ENCODE data around the gene SOD1.
"Not testable (repeated sequence)": the region's sequence is repeated elsewhere in the genome, so short reads cannot be mapped to it uniquely, and the experiment has no call there.

GRCh38 chr21:31665869-31666268 is 6.4 kb downstream of the SOD1 start:
- TF ChIP-seq CTCF (tag by site-specific recombination; IDR thresholded peaks at IDR 0.05); KLF16 (tag by site-specific recombination; IDR thresholded peaks at IDR 0.05); SP2 (tag by site-specific recombination; IDR thresholded peaks at IDR 0.05); ZNF658 (tag by site-specific recombination; IDR thresholded peaks at IDR 0.05); ZBTB21 (tag by site-specific recombination; IDR thresholded peaks at IDR 0.05); ZNF302 (tag by site-specific recombination; IDR thresholded peaks at IDR 0.05; ENCODE audit: low read depth): not testable (repeated sequence)
- TF ChIP-seq, protein P1, sequence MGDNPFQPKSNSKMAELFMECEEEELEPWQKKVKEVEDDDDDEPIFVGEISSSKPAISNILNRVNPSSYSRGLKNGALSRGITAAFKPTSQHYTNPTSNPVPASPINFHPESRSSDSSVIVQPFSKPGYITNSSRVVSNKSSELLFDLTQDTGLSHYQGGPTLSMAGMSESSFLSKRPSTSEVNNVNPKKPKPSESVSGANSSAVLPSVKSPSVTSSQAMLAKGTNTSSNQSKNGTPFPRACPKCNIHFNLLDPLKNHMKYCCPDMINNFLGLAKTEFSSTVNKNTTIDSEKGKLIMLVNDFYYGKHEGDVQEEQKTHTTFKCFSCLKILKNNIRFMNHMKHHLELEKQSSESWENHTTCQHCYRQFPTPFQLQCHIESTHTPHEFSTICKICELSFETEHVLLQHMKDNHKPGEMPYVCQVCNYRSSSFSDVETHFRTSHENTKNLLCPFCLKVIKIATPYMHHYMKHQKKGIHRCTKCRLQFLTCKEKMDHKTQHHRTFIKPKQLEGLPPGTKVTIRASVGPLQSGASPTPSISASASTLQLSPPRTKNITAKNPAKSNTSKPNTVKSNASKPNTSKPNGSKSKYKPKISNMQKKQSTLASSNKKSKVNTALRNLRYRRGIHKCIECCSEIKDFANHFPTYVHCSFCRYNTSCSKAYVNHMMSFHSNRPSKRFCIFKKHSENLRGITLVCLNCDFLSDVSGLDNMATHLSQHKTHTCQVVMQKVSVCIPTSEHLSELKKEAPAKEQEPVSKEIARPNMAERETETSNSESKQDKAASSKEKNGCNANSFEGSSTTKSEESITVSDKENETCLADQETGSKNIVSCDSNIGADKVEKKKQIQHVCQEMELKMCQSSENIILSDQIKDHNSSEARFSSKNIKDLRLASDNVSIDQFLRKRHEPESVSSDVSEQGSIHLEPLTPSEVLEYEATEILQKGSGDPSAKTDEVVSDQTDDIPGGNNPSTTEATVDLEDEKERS (tag by site-specific recombination; IDR thresholded peaks at IDR 0.05), result not testable (repeated sequence)
- TF ChIP-seq, protein P2, sequence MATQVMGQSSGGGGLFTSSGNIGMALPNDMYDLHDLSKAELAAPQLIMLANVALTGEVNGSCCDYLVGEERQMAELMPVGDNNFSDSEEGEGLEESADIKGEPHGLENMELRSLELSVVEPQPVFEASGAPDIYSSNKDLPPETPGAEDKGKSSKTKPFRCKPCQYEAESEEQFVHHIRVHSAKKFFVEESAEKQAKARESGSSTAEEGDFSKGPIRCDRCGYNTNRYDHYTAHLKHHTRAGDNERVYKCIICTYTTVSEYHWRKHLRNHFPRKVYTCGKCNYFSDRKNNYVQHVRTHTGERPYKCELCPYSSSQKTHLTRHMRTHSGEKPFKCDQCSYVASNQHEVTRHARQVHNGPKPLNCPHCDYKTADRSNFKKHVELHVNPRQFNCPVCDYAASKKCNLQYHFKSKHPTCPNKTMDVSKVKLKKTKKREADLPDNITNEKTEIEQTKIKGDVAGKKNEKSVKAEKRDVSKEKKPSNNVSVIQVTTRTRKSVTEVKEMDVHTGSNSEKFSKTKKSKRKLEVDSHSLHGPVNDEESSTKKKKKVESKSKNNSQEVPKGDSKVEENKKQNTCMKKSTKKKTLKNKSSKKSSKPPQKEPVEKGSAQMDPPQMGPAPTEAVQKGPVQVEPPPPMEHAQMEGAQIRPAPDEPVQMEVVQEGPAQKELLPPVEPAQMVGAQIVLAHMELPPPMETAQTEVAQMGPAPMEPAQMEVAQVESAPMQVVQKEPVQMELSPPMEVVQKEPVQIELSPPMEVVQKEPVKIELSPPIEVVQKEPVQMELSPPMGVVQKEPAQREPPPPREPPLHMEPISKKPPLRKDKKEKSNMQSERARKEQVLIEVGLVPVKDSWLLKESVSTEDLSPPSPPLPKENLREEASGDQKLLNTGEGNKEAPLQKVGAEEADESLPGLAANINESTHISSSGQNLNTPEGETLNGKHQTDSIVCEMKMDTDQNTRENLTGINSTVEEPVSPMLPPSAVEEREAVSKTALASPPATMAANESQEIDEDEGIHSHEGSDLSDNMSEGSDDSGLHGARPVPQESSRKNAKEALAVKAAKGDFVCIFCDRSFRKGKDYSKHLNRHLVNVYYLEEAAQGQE (tag by site-specific recombination; IDR thresholded peaks at IDR 0.05), result not testable (repeated sequence)
- TF ChIP-seq, protein P3, sequence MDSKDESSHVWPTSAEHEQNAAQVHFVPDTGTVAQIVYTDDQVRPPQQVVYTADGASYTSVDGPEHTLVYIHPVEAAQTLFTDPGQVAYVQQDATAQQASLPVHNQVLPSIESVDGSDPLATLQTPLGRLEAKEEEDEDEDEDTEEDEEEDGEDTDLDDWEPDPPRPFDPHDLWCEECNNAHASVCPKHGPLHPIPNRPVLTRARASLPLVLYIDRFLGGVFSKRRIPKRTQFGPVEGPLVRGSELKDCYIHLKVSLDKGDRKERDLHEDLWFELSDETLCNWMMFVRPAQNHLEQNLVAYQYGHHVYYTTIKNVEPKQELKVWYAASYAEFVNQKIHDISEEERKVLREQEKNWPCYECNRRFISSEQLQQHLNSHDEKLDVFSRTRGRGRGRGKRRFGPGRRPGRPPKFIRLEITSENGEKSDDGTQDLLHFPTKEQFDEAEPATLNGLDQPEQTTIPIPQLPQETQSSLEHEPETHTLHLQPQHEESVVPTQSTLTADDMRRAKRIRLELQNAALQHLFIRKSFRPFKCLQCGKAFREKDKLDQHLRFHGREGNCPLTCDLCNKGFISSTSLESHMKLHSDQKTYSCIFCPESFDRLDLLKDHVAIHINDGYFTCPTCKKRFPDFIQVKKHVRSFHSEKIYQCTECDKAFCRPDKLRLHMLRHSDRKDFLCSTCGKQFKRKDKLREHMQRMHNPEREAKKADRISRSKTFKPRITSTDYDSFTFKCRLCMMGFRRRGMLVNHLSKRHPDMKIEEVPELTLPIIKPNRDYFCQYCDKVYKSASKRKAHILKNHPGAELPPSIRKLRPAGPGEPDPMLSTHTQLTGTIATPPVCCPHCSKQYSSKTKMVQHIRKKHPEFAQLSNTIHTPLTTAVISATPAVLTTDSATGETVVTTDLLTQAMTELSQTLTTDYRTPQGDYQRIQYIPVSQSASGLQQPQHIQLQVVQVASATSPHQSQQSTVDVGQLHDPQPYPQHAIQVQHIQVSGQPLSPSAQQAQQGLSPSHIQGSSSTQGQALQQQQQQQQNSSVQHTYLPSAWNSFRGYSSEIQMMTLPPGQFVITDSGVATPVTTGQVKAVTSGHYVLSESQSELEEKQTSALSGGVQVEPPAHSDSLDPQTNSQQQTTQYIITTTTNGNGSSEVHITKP (tag by site-specific recombination; IDR thresholded peaks at IDR 0.05), result not testable (repeated sequence)
- TF ChIP-seq, protein P4, sequence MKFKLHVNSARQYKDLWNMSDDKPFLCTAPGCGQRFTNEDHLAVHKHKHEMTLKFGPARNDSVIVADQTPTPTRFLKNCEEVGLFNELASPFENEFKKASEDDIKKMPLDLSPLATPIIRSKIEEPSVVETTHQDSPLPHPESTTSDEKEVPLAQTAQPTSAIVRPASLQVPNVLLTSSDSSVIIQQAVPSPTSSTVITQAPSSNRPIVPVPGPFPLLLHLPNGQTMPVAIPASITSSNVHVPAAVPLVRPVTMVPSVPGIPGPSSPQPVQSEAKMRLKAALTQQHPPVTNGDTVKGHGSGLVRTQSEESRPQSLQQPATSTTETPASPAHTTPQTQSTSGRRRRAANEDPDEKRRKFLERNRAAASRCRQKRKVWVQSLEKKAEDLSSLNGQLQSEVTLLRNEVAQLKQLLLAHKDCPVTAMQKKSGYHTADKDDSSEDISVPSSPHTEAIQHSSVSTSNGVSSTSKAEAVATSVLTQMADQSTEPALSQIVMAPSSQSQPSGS (tag by site-specific recombination; IDR thresholded peaks at IDR 0.05; ENCODE audit: low read depth), result not testable (repeated sequence)
- TF ChIP-seq, protein P5, sequence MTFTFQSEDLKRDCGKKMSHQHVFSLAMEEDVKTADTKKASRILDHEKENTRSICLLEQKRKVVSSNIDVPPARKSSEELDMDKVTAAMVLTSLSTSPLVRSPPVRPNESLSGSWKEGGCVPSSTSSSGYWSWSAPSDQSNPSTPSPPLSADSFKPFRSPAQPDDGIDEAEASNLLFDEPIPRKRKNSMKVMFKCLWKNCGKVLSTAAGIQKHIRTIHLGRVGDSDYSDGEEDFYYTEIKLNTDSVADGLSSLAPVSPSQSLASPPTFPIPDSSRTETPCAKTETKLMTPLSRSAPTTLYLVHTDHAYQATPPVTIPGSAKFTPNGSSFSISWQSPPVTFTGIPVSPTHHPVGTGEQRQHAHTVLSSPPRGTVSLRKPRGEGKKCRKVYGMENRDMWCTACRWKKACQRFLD (tag by site-specific recombination; IDR thresholded peaks at IDR 0.05), result not testable (repeated sequence)

Measured in HEK293 (cell line).